SK-N-SH (cell line): Measurements from ENCODE around the gene GARNL3. TPM values are rescaled to one million over a fixed set of nuclear protein-coding genes. Genes with fewer than 3 reads are reported as not detected.
A peak's percentile ranks its signal among the peaks of the same experiment; 100 is the strongest.

ENCODE experiments used
- CTCF ChIA-PET: fragments of 300-600, 350-600 bp; formaldehyde crosslinking; extraction: SDS; loops from one replicate; lab custom pipeline; 2021; lab: Yijun Ruan, JAX
- POLR2A ChIA-PET: fragments of 350-600 bp; sonication (Branson Sonifier 250); formaldehyde crosslinking; extraction: SDS; loops from one replicate; lab custom pipeline; 2020; ENCODE audit warnings: antibody characterized with exemption, inconsistent platforms; lab: Yijun Ruan, JAX
- DNase-seq: peaks from one replicate; pipeline ENCODE4 v3.0.0; 2012
- H2AFZ ChIP-seq: fragments of 200-600 bp; sonication (generic); 2 replicates; pipeline ENCODE4 v1.8.1; 2016; ENCODE audit warnings: antibody characterized with exemption, mild to moderate bottlenecking, low read depth
- H3F3A ChIP-seq: fragments of 200-600 bp; sonication (generic); replicated peaks from 2 replicates; pipeline ENCODE3; 2016; ENCODE audit warnings: antibody characterized with exemption, mild to moderate bottlenecking; ENCODE audit not compliant: insufficient read depth
- H3K27ac ChIP-seq, 2 experiments: fragments of 200-500 bp in 1 of 2; fragments of 200-600 bp in 1 of 2; sonication (Bioruptor generic) in 1 of 2; sonication (generic), shearing (Covaris generic) in 1 of 2; 2 replicates each; pipeline versions ENCODE4 v1.5.1 to v1.6.1; 2014 to 2016; ENCODE audit warnings: low read depth in 2 of 2, inconsistent platforms in 1 of 2, low read length in 1 of 2, mild to moderate bottlenecking in 1 of 2, mixed read lengths in 1 of 2
- H3K27me3 ChIP-seq: fragments of 200-600 bp; sonication (generic), shearing (Covaris generic); 2 replicates; pipeline ENCODE4 v1.6.1; 2016; ENCODE audit warnings: mixed run types; ENCODE audit not compliant: insufficient read depth
- H3K36me3 ChIP-seq, 2 experiments: fragments of 200-500 bp in 1 of 2; fragments of 200-600 bp in 1 of 2; sonication (Bioruptor generic) in 1 of 2; sonication (generic) in 1 of 2; replicated peaks in 1 of 2; 2 replicates each; pipeline versions ENCODE3 to v1.5.1; 2014 to 2016; ENCODE audit warnings: low read length in 1 of 2, mild to moderate bottlenecking in 1 of 2; ENCODE audit not compliant: insufficient read depth in 2 of 2, control insufficient read depth in 1 of 2
- H3K4me1 ChIP-seq, 2 experiments: fragments of 200-500 bp in 1 of 2; fragments of 200-600 bp in 1 of 2; sonication (Bioruptor generic) in 1 of 2; sonication (generic), shearing (Covaris generic) in 1 of 2; 2 replicates each; pipeline versions ENCODE4 v1.5.1 to v1.6.1; 2014 to 2016; ENCODE audit warnings: low read depth in 1 of 2, low read length in 1 of 2, mixed run types in 1 of 2; ENCODE audit not compliant: insufficient read depth in 2 of 2, control insufficient read depth in 1 of 2
- H3K4me2 ChIP-seq: fragments of 200-600 bp; sonication (generic), shearing (Covaris generic); 2 replicates; pipeline ENCODE4 v1.6.1; 2017; ENCODE audit warnings: mixed run types
- H3K4me3 ChIP-seq, 2 experiments: fragments of 200-500 bp in 1 of 2; fragments of 200-600 bp in 1 of 2; sonication (Bioruptor generic) in 1 of 2; sonication (generic), shearing (Covaris generic) in 1 of 2; 2 replicates each; pipeline versions ENCODE4 v1.5.1 to v1.8.1; 2014 to 2016; ENCODE audit warnings: low read depth in 2 of 2, inconsistent platforms in 1 of 2, low read length in 1 of 2, mild to moderate bottlenecking in 1 of 2, mixed read lengths in 1 of 2, moderate library complexity in 1 of 2
- H3K79me2 ChIP-seq: fragments of 200-600 bp; sonication (generic); 2 replicates; pipeline ENCODE4 v1.8.1; 2017; ENCODE audit warnings: mild to moderate bottlenecking; ENCODE audit not compliant: insufficient read depth
- H3K9ac ChIP-seq: fragments of 200-600 bp; sonication (generic); 2 replicates; pipeline ENCODE4 v1.6.1; 2017; ENCODE audit warnings: mixed run types
- H3K9me2 ChIP-seq: fragments of 200-600 bp; sonication (generic); 2 replicates; pipeline ENCODE4 v1.6.1; 2017; ENCODE audit warnings: mixed run types
- H3K9me3 ChIP-seq: fragments of 200-600 bp; sonication (generic); 2 replicates; pipeline ENCODE4 v1.6.1; 2017; ENCODE audit warnings: mixed run types, mild to moderate bottlenecking, moderate library complexity
- H4K20me1 ChIP-seq: fragments of 200-600 bp; sonication (generic); 2 replicates; pipeline ENCODE4 v1.6.1; 2017; ENCODE audit warnings: mild to moderate bottlenecking, mixed run types; ENCODE audit not compliant: insufficient read depth
- CHD2 ChIP-seq: fragments of 150-350 bp; IDR thresholded peaks from 2 replicates; pipeline ENCODE4 v1.6.1; 2018; ENCODE audit warnings: low read length; ENCODE audit not compliant: partially characterized antibody
- CTCF ChIP-seq: fragments of 200-600 bp; sonication (generic); IDR thresholded peaks from 2 replicates; pipeline ENCODE4 v1.6.1; 2017; ENCODE audit warnings: antibody characterized with exemption, mild to moderate bottlenecking, moderate library complexity
- ELF1 ChIP-seq: IDR thresholded peaks from 2 replicates; pipeline ENCODE4 v1.4.0; 2012
- FOSL2 ChIP-seq: IDR thresholded peaks from 2 replicates; pipeline ENCODE4 v1.4.0; 2012; ENCODE audit warnings: low read depth, mild to moderate bottlenecking, moderate library complexity, borderline replicate concordance
- FOXM1 ChIP-seq: IDR thresholded peaks from 2 replicates; pipeline ENCODE4 v1.4.0; 2012; ENCODE audit warnings: low read depth, mild to moderate bottlenecking
- GATA2 ChIP-seq: sonication (generic); formaldehyde crosslinking; IDR thresholded peaks from 2 replicates; pipeline ENCODE4 v1.5.0; 2020; ENCODE audit warnings: mild to moderate bottlenecking, missing genetic modification reagents
- IRF3 ChIP-seq: fragments of 150-350 bp; IDR thresholded peaks from 2 replicates; pipeline ENCODE4 v1.6.1; 2016; ENCODE audit warnings: mild to moderate bottlenecking, low read depth, low read length
- JUND ChIP-seq: IDR thresholded peaks from 2 replicates; pipeline ENCODE4 v1.4.0; 2012
- MAX ChIP-seq: IDR thresholded peaks from 2 replicates; pipeline ENCODE4 v1.4.0; 2012; ENCODE audit warnings: low read depth
- MEF2A ChIP-seq: IDR thresholded peaks from 2 replicates; pipeline ENCODE4 v1.4.0; 2012; ENCODE audit warnings: low read depth, borderline replicate concordance
- MXI1 ChIP-seq: IDR thresholded peaks from 2 replicates; pipeline ENCODE4 v1.6.1; 2012; ENCODE audit warnings: mild to moderate bottlenecking, low read depth, low read length, improper control_type of control experiment
- NFIC ChIP-seq: IDR thresholded peaks from 2 replicates; pipeline ENCODE4 v1.4.0; 2012; ENCODE audit warnings: borderline replicate concordance
- NRF1 ChIP-seq: IDR thresholded peaks from 2 replicates; pipeline ENCODE4 v1.6.1; 2012; ENCODE audit warnings: low read depth, mild to moderate bottlenecking, low read length
- PBX3 ChIP-seq: IDR thresholded peaks from 2 replicates; pipeline ENCODE4; 2012
- RAD21 ChIP-seq: IDR thresholded peaks from 2 replicates; pipeline ENCODE4 v1.6.1; 2012; ENCODE audit warnings: mild to moderate bottlenecking, low read length
- RFX5 ChIP-seq: IDR thresholded peaks from 2 replicates; pipeline ENCODE4 v1.6.1; 2012; ENCODE audit warnings: mild to moderate bottlenecking, improper control_type of control experiment, low read length
- RXRA ChIP-seq: IDR thresholded peaks from 2 replicates; pipeline ENCODE4 v1.4.0; 2012; ENCODE audit warnings: low read depth, mild to moderate bottlenecking, borderline replicate concordance
- TCF12 ChIP-seq: IDR thresholded peaks from 2 replicates; pipeline ENCODE4 v1.4.0; 2012
- WGBS: methylation state at CpG from one replicate; pipeline ENCODE4 v1.1.6; 2017; ENCODE audit warnings: low lambda C conversion rate; 5-methylcytosine and 5-hydroxymethylcytosine counted together
- polyA plus RNA-seq, 3 experiments: library from polyadenylated mRNA; depleted of rRNA; stranded (reverse); fragments of >200 nt; gene quantifications; 2 replicates each; pipeline ENCODE4 v1.2.3, GENCODE V29; 2012

GARNL3 gene
- polyA plus RNA-seq, 1 of the 3 experiments (the other 2 are of a cell fraction) = 9.1 TPM

GRCh38 chr9:127314911-127315310, 50.3 kb downstream of the GARNL3 start:
- Histone ChIP-seq H3K27ac (no peak overlapping the region), H3K4me1 (peaks cover 4 to 17% of the 10 kb centered on the region in 2 experiments; a peak in 3 of 4 replicates), H3K27me3 (no peaks in the 10 kb centered on the region), H2AFZ (no peak overlapping the region), H3K9ac (no peak overlapping the region), H3F3A (peaks cover 35% of the 10 kb centered on the region), H3K9me2 (no peaks in the 10 kb centered on the region), H3K4me3 (no peak overlapping the region), H3K79me2 (no peaks in the 10 kb centered on the region), H3K4me2 (no peak overlapping the region), H4K20me1 (no peaks in the 10 kb centered on the region), H3K9me3 (no peaks in the 10 kb centered on the region), H3K36me3 (peaks cover 0 to 10% of the 10 kb centered on the region in 2 experiments)
- DNase-seq = no peak
- WGBS = 92% methylated on average over 2 of the region's 2 CpGs
- ChIA-PET CTCF (interaction anchor here (0.8 to 1.4 kb wide), 2 partner anchors 12 to 24 kb away, joined by 3 to 4 read pairs; no protein-coding TSS in a partner anchor), POLR2A (no interaction called here)
- TF ChIP-seq FOXM1 (no peak), ELF1 (no peak)

- DNase-seq = no peak
- H3K9me2 ChIP-seq = no peaks in the 10 kb centered on the region
Observed at GRCh38 chr9:127316586-127317323, 52.2 kb downstream of the GARNL3 start.

GRCh38 chr9:127318651-127319167, 54.1 kb downstream of the GARNL3 start:
- H3K79me2 ChIP-seq = no peaks in the 10 kb centered on the region
- H4K20me1 ChIP-seq = no peaks in the 10 kb centered on the region
- H2AFZ ChIP-seq = no peak overlapping the region
- H3F3A ChIP-seq = peaks cover 25% of the 10 kb centered on the region
- H3K9me3 ChIP-seq = no peaks in the 10 kb centered on the region
- 65% methylated on average over 5 of the region's 5 CpGs for WGBS
- ChIA-PET POLR2A (no interaction called here), CTCF (interaction anchor here (1.4 kb wide), 1 partner anchor 29 kb away, joined by 7 read pairs; no protein-coding TSS in a partner anchor)
- peak overlapping the region; percentile 14 to 43; a peak in 3 of 4 replicates for H3K27ac ChIP-seq
- H3K4me1 ChIP-seq = peaks cover 4 to 20% of the 10 kb centered on the region in 2 experiments; a peak in 3 of 4 replicates
- H3K4me3 ChIP-seq = no peak overlapping the region
- peak overlapping the region; percentile 5 for H3K4me2 ChIP-seq
- H3K9ac ChIP-seq = no peak overlapping the region
- peaks cover 0 to 11% of the 10 kb centered on the region in 2 experiments for H3K36me3 ChIP-seq
- DNase-seq = no peak
- H3K9me2 ChIP-seq = no peaks in the 10 kb centered on the region
- no peaks in the 10 kb centered on the region for H3K27me3 ChIP-seq
- TF ChIP-seq RXRA (no peak), IRF3 (no peak), CHD2 (no peak), MEF2A (0 out of 2 replicates have a peak, but pooled peaks have one; percentile 56), GATA2 (no peak), NRF1 (no peak), CTCF (no peak), NFIC (0 out of 2 replicates have a peak, but pooled peaks have one; percentile 9), MXI1 (no peak), RAD21 (no peak), PBX3 (peak; percentile 54), MAX (peak; percentile 29; the same call in 1 of the 2 replicates), JUND (peak; percentile 41; the same call in 1 of the 2 replicates), TCF12 (peak; percentile 59)

More at GRCh38 chr9:127316586-127317323, 52.2 kb downstream of the GARNL3 start:
- CTCF ChIA-PET = interaction anchor here (1.0 to 1.1 kb wide), 2 partner anchors 21 to 91 kb away, joined by 3 read pairs; no protein-coding TSS in a partner anchor
- Histone ChIP-seq H3K27ac (peak overlapping the region in 1 of 2 experiments; percentile 43; a peak in 1 of 4 replicates), H3K9me3 (no peaks in the 10 kb centered on the region), H4K20me1 (no peaks in the 10 kb centered on the region), H3K4me2 (no peak overlapping the region), H3K4me3 (no peak overlapping the region), H3K36me3 (peaks cover 0 to 10% of the 10 kb centered on the region in 2 experiments), H3K27me3 (no peaks in the 10 kb centered on the region), H2AFZ (no peak overlapping the region), H3K79me2 (no peaks in the 10 kb centered on the region), H3K9ac (no peak overlapping the region), H3K4me1 (peaks cover 4 to 20% of the 10 kb centered on the region in 2 experiments; a peak in 3 of 4 replicates), H3F3A (peaks cover 25% of the 10 kb centered on the region)
- POLR2A ChIA-PET = no interaction called here
- peak; percentile 8; the same call in 1 of the 2 replicates for TF ChIP-seq TCF12
- peak; percentile 40; the same call in 1 of the 2 replicates for TF ChIP-seq FOSL2
- TF ChIP-seq RFX5 = no peak
- WGBS = 55% methylated on average over 5 of the region's 5 CpGs
